RKO (cell line): Measurements from ENCODE around the gene C1QTNF12.
A peak's percentile ranks its signal among the peaks of the same experiment; 100 is the strongest.

Source experiments
- DNase-seq: peaks from one replicate; pipeline ENCODE4 v3.0.0-alpha.2; 2016; ENCODE audit warnings: low spot score

C1QTNF12 gene

GRCh38 chr1:1281533-1282321, 35.2 kb upstream of the C1QTNF12 start:
- peak; percentile 88 for DNase-seq

- no peak for DNase-seq
Observed at GRCh38 chr1:1280782-1281481, 34.4 kb upstream of the C1QTNF12 start.

- DNase-seq, result no peak
Observed at GRCh38 chr1:1279028-1279427, 32.5 kb upstream of the C1QTNF12 start.

- DNase-seq, result no peak
Observed at GRCh38 chr1:1278620-1279019, 32.1 kb upstream of the C1QTNF12 start.

- no peak for DNase-seq
Observed at GRCh38 chr1:1275836-1276235, 29.3 kb upstream of the C1QTNF12 start.

- no peak for DNase-seq
Observed at GRCh38 chr1:1274931-1275431, 28.5 kb upstream of the C1QTNF12 start.

GRCh38 chr1:1274299-1274930, 27.9 kb upstream of the C1QTNF12 start:
- DNase-seq, result peak; percentile 16

- DNase-seq, result peak; percentile 92
Observed at GRCh38 chr1:1273512-1274298, 27.2 kb upstream of the C1QTNF12 start, which contains the start of gene UBE2J2. TSS of gene UBE2J2 (minus strand) at chr1:1273854. CDS start at chr1:1267992, 5,862 bp downstream.

GRCh38 chr1:1273209-1273511, 26.6 kb upstream of the C1QTNF12 start:
- peak; percentile 13 for DNase-seq

- DNase-seq, result peak; percentile 30
Observed at GRCh38 chr1:1272341-1273208, 26.1 kb upstream of the C1QTNF12 start.

- no peak for DNase-seq
Observed at GRCh38 chr1:1270813-1271212, 24.3 kb upstream of the C1QTNF12 start.

GRCh38 chr1:1268284-1268682, 21.8 kb upstream of the C1QTNF12 start:
- no peak for DNase-seq

- no peak for DNase-seq
Observed at GRCh38 chr1:1267488-1268283, 21.2 kb upstream of the C1QTNF12 start.

GRCh38 chr1:1264868-1265272, 18.3 kb upstream of the C1QTNF12 start:
- DNase-seq, result peak; percentile 97

GRCh38 chr1:1264026-1264425, 17.5 kb upstream of the C1QTNF12 start:
- no peak for DNase-seq

GRCh38 chr1:1262758-1263157, 16.2 kb upstream of the C1QTNF12 start:
- no peak for DNase-seq

GRCh38 chr1:1262071-1262470, 15.5 kb upstream of the C1QTNF12 start:
- no peak for DNase-seq

GRCh38 chr1:1260843-1261560, 14.5 kb upstream of the C1QTNF12 start:
- DNase-seq, result no peak

- DNase-seq, result no peak
Observed at GRCh38 chr1:1259951-1260600, 13.6 kb upstream of the C1QTNF12 start.
